CD14-positive monocyte (primary cell): ENCODE data around the gene ATAD3A. TPM values are rescaled to one million over a fixed set of nuclear protein-coding genes. Genes with fewer than 3 reads are reported as not detected.

Source experiments
- DNase-seq, 3 donors: peaks; one replicate each; pipeline ENCODE4 v3.0.0-alpha.2; 2011 to 2022
- H2AFZ ChIP-seq: 2 replicates; pipeline ENCODE4 v1.6.0; 2012; ENCODE audit warnings: mild to moderate bottlenecking, low read depth, low read length, inconsistent platforms; ENCODE audit not compliant: insufficient read depth, poor library complexity, severe bottlenecking
- H3K27ac ChIP-seq, 2 donors: 1 replicate in 1 of 2; 2 replicates in 1 of 2; pipeline ENCODE4 v1.5.1; 2012 to 2013; ENCODE audit warnings: low read length in 2 of 2, control low read depth in 1 of 2, inconsistent platforms in 1 of 2, low read depth in 1 of 2, mild to moderate bottlenecking in 1 of 2
- H3K27me3 ChIP-seq, 2 donors: one replicate each; pipeline versions ENCODE4 v1.6.0 to v1.6.1; 2011 to 2013; ENCODE audit warnings: low read length in 2 of 2; ENCODE audit not compliant: control insufficient read depth in 2 of 2, insufficient read depth in 2 of 2
- H3K36me3 ChIP-seq, 2 donors: replicated peaks in 1 of 2; 1 replicate in 1 of 2; 2 replicates in 1 of 2; pipeline versions ENCODE4 v1.5.1 to v1.6.1; 2012 to 2013; ENCODE audit warnings: low read length in 2 of 2, control low read depth in 1 of 2, inconsistent platforms in 1 of 2, mild to moderate bottlenecking in 1 of 2; ENCODE audit not compliant: insufficient read depth in 2 of 2, control insufficient read depth in 1 of 2
- H3K4me1 ChIP-seq, 2 donors: 1 replicate in 1 of 2; 2 replicates in 1 of 2; pipeline versions ENCODE4 v1.5.1 to v1.6.1; 2012 to 2013; ENCODE audit warnings: low read length in 2 of 2, control low read depth in 1 of 2, inconsistent platforms in 1 of 2, mild to moderate bottlenecking in 1 of 2, moderate library complexity in 1 of 2; ENCODE audit not compliant: insufficient read depth in 2 of 2, control insufficient read depth in 1 of 2
- H3K4me2 ChIP-seq: replicated peaks from 2 replicates; pipeline ENCODE3; 2012; ENCODE audit warnings: low read length, moderate library complexity, mild to moderate bottlenecking; ENCODE audit not compliant: poor library complexity, severe bottlenecking; ENCODE audit errors: extremely low read depth
- H3K4me3 ChIP-seq, 3 experiments: fragments of 200-600 bp in 1 of 3; sonication (generic) in 1 of 3; replicated peaks in 1 of 3; 1 replicate in 2 of 3; 2 replicates in 1 of 3; pipeline ENCODE4 v1.5.1; 2011 to 2013; ENCODE audit warnings: low read length in 3 of 3, mild to moderate bottlenecking in 3 of 3, control low read depth in 2 of 3, low read depth in 2 of 3, inconsistent platforms in 1 of 3, moderate library complexity in 1 of 3
- H3K79me2 ChIP-seq: 2 replicates; pipeline ENCODE4 v1.6.0; 2012; ENCODE audit warnings: mild to moderate bottlenecking, control low read depth, inconsistent platforms, low read length, moderate library complexity; ENCODE audit not compliant: insufficient read depth
- H3K9ac ChIP-seq: 2 replicates; pipeline ENCODE4 v1.6.0; 2017; ENCODE audit warnings: low read length, mild to moderate bottlenecking; ENCODE audit not compliant: insufficient read depth, poor library complexity, severe bottlenecking
- H3K9me3 ChIP-seq, 2 donors: replicated peaks in 1 of 2; 1 replicate in 1 of 2; 2 replicates in 1 of 2; pipeline versions ENCODE4 v1.5.1 to v1.6.1; 2012 to 2013; ENCODE audit warnings: low read length in 2 of 2, control low read depth in 1 of 2; ENCODE audit not compliant: control insufficient read depth in 1 of 2, insufficient read depth in 1 of 2
- H4K20me1 ChIP-seq: 2 replicates; pipeline ENCODE4 v1.6.0; 2012; ENCODE audit warnings: mild to moderate bottlenecking, low read length, control low read depth, moderate library complexity; ENCODE audit not compliant: insufficient read depth
- H3K27ac Mint-ChIP-seq, 7 donors: one replicate each; pipeline ENCODE4 v1.8.0; 2020; ENCODE audit warnings: mild to moderate bottlenecking in 7 of 7, mixed read lengths in 7 of 7, moderate library complexity in 6 of 7, inconsistent platforms in 2 of 7
- H3K27me3 Mint-ChIP-seq, 3 donors: one replicate each; pipeline ENCODE4 v1.8.0; 2021 to 2022; ENCODE audit warnings: low read depth in 3 of 3, mild to moderate bottlenecking in 3 of 3, mixed read lengths in 3 of 3, moderate library complexity in 3 of 3, inconsistent platforms in 1 of 3
- H3K36me3 Mint-ChIP-seq, 2 donors: one replicate each; pipeline ENCODE4 v1.8.0; 2020; ENCODE audit warnings: mixed read lengths in 2 of 2, inconsistent platforms in 1 of 2, mild to moderate bottlenecking in 1 of 2
- H3K4me1 Mint-ChIP-seq: one replicate; pipeline ENCODE4 v1.8.0; 2020; ENCODE audit warnings: mild to moderate bottlenecking, mixed read lengths
- H3K4me3 Mint-ChIP-seq, 2 donors: one replicate each; pipeline ENCODE4 v1.8.0; 2020; ENCODE audit warnings: mild to moderate bottlenecking in 2 of 2, mixed read lengths in 2 of 2, moderate library complexity in 1 of 2
- H3K9me3 Mint-ChIP-seq, 7 donors: one replicate each; pipeline ENCODE4 v1.8.0; 2020 to 2022; ENCODE audit warnings: mixed read lengths in 7 of 7, mild to moderate bottlenecking in 6 of 7, moderate library complexity in 6 of 7, inconsistent platforms in 2 of 7
- CTCF ChIP-seq: fragments of 200-600 bp; IDR thresholded peaks from one replicate; pipeline ENCODE4 v1.8.0; 2022; ENCODE audit warnings: antibody characterized with exemption, mild to moderate bottlenecking
- WGBS: methylation state at CpG from one replicate; pipeline ENCODE4 v1.1.5; 2013; ENCODE audit warnings: missing lambda C conversion rate; ENCODE audit not compliant: insufficient coverage; 5-methylcytosine and 5-hydroxymethylcytosine counted together
- intact Hi-C, 2 donors: fragments of 100-400 bp; cut with micrococcal nuclease; formaldehyde crosslinking; loops; one replicate each; pipeline versions ENCODE4 v1.15.0 to v1.15.1; 2023
- polyA plus RNA-seq, 3 donors: library from polyadenylated mRNA; depleted of rRNA in 1 of 3; unstranded in 2 of 3; stranded (reverse) in 1 of 3; fragments of 300-500 nt in 2 of 3; fragments of >200 nt in 1 of 3; fragmentation: Illumina TruSeq in 2 of 3; gene quantifications; 1 replicate in 2 of 3; 2 replicates in 1 of 3; pipeline ENCODE4 v1.2.3, GENCODE V29; 2012 to 2021

ATAD3A gene
- polyA plus RNA-seq, 3 donors: 4.1 to 14.0 (median 6.4) TPM

- H3K79me2 ChIP-seq: peaks cover 19% of the 10 kb centered on the region
- H2AFZ ChIP-seq: no peak overlapping the region
- H3K9ac ChIP-seq: no peak overlapping the region
- peaks cover 11 to 23% of the 10 kb centered on the region in 2 donors for H3K36me3 Mint-ChIP-seq
- TF ChIP-seq CTCF: no peak
- H3K4me3 ChIP-seq: no peak overlapping the region
- no peak overlapping the region for H3K27ac Mint-ChIP-seq
- H3K9me3 Mint-ChIP-seq: peaks cover 0 to 2% (median 0%) of the 10 kb centered on the region in 7 donors
- peaks cover 81% of the 10 kb centered on the region for H4K20me1 ChIP-seq
- no peaks in the 10 kb centered on the region for H3K9me3 ChIP-seq
- H3K4me3 Mint-ChIP-seq: no peak overlapping the region
- no peaks in the 10 kb centered on the region for H3K27me3 ChIP-seq
- intact Hi-C loops: no loop called here
- DNase-seq: no peak
- H3K4me2 ChIP-seq: no peak overlapping the region
- H3K4me1 ChIP-seq: no peaks in the 10 kb centered on the region
- no peak overlapping the region for H3K27ac ChIP-seq
- H3K4me1 Mint-ChIP-seq: peaks cover 2% of the 10 kb centered on the region
- peaks cover 6 to 10% of the 10 kb centered on the region in 2 donors for H3K36me3 ChIP-seq
- no peaks in the 10 kb centered on the region for H3K27me3 Mint-ChIP-seq
- WGBS: 97% methylated on average over 10 of the region's 10 CpGs
Observed at GRCh38 chr1:1552263-1552639, 40.3 kb downstream of the ATAD3A start.

GRCh38 chr1:1553821-1554494 lies 42.0 kb downstream of the ATAD3A start:
- Mint-ChIP-seq H3K4me3 (no peak overlapping the region), H3K27me3 (no peaks in the 10 kb centered on the region), H3K4me1 (peaks cover 2% of the 10 kb centered on the region), H3K36me3 (peaks cover 9 to 22% of the 10 kb centered on the region in 2 donors), H3K27ac (no peak overlapping the region), H3K9me3 (peaks cover 0 to 1% (median 0%) of the 10 kb centered on the region in 7 donors)
- H3K4me1 ChIP-seq: no peaks in the 10 kb centered on the region
- H3K9me3 ChIP-seq: no peaks in the 10 kb centered on the region
- H3K9ac ChIP-seq: no peak overlapping the region
- H3K79me2 ChIP-seq: peaks cover 21% of the 10 kb centered on the region
- H3K4me2 ChIP-seq: no peak overlapping the region
- WGBS: 88% methylated on average over 31 of the region's 35 CpGs
- H3K36me3 ChIP-seq: peaks cover 0 to 4% of the 10 kb centered on the region in 2 donors
- no peak for TF ChIP-seq CTCF
- no peak overlapping the region for H3K27ac ChIP-seq
- no peak for DNase-seq
- no peak overlapping the region for H2AFZ ChIP-seq
- no peak overlapping the region for H3K4me3 ChIP-seq
- H3K27me3 ChIP-seq: no peaks in the 10 kb centered on the region
- intact Hi-C loops: no loop called here
- peaks cover 79% of the 10 kb centered on the region for H4K20me1 ChIP-seq
